Cardiac muscle cell (in vitro differentiated cells and primary cell): ENCODE results near the gene RPP14. TPM values are rescaled to one million over a fixed set of nuclear protein-coding genes. Genes with fewer than 3 reads are reported as not detected.
"Not testable (repeated sequence)": the region's sequence is repeated elsewhere in the genome, so short reads cannot be mapped to it uniquely, and the experiment has no call there.

Experiments
- DNase-seq, 2 donors: peaks; one replicate each; pipeline versions ENCODE4 v3.0.0 to v3.0.0-alpha.2; 2010 to 2017; ENCODE audit warnings: low read depth in 1 of 2, low spot score in 1 of 2
- H3K27ac ChIP-seq: fragments of 200-600 bp; sonication (generic); 2 replicates; pipeline ENCODE4 v1.5.1; 2016
- H3K27me3 ChIP-seq: fragments of 200-600 bp; sonication (generic); 2 replicates; pipeline ENCODE4 v1.6.0; 2016; ENCODE audit warnings: control low read depth
- H3K36me3 ChIP-seq: fragments of 200-600 bp; sonication (generic); 2 replicates; pipeline ENCODE4 v1.5.1; 2016; ENCODE audit warnings: control low read depth
- H3K4me1 ChIP-seq: fragments of 200-600 bp; sonication (generic); 2 replicates; pipeline ENCODE4 v1.8.1; 2017; ENCODE audit warnings: low read depth, mild to moderate bottlenecking, mixed run types
- H3K4me3 ChIP-seq: fragments of 200-600 bp; sonication (generic); 2 replicates; pipeline ENCODE4 v1.5.1; 2016; ENCODE audit warnings: mild to moderate bottlenecking
- H3K9me3 ChIP-seq: fragments of 200-600 bp; sonication (generic); 2 replicates; pipeline ENCODE4 v1.5.1; 2017; ENCODE audit warnings: low read depth, mild to moderate bottlenecking, control low read depth
- CTCF ChIP-seq: IDR thresholded peaks from 2 replicates; pipeline ENCODE4 v1.5.1; 2012; ENCODE audit warnings: low read depth, mild to moderate bottlenecking, low read length
- polyA plus RNA-seq: library from polyadenylated mRNA; unstranded; fragments of >200 nt; fragmentation: Nextera tagmentation; extraction: Ambion mirVana; gene quantifications from 2 replicates; pipeline ENCODE4 v1.2.1, GENCODE V29; 2016
- total RNA-seq: library from RNA; depleted of rRNA; stranded (reverse); fragments of >200 nt; gene quantifications from 2 replicates; pipeline ENCODE4 v1.2.3, GENCODE V29; 2016

RPP14 gene
- total and polyA plus RNA-seq, 2 experiments from 2014 or later: 11.1 to 14.2 TPM

GRCh38 chr3:58261954-58262666 is 43.9 kb upstream of the RPP14 start:
- H3K9me3 ChIP-seq: no peaks in the 10 kb centered on the region
- H3K4me1 ChIP-seq: no peaks in the 10 kb centered on the region
- no peak for TF ChIP-seq CTCF
- peaks cover 13% of the 10 kb centered on the region for H3K36me3 ChIP-seq
- H3K27ac ChIP-seq: no peak overlapping the region
- H3K4me3 ChIP-seq: no peak overlapping the region
- H3K27me3 ChIP-seq: no peaks in the 10 kb centered on the region
- DNase-seq: no peak

GRCh38 chr3:58266577-58266976 is 39.5 kb upstream of the RPP14 start:
- DNase-seq: no peak
- H3K4me3 ChIP-seq: no peak overlapping the region
- no peaks in the 10 kb centered on the region for H3K27me3 ChIP-seq
- H3K27ac ChIP-seq: no peak overlapping the region
- H3K36me3 ChIP-seq: peaks cover 21% of the 10 kb centered on the region
- H3K4me1 ChIP-seq: no peaks in the 10 kb centered on the region
- TF ChIP-seq CTCF: no peak
- H3K9me3 ChIP-seq: no peaks in the 10 kb centered on the region

GRCh38 chr3:58267543-58267942 is 38.5 kb upstream of the RPP14 start:
- not testable (repeated sequence) for DNase-seq, H3K4me3 ChIP-seq, H3K4me1 ChIP-seq, H3K27me3 ChIP-seq, H3K9me3 ChIP-seq, H3K27ac ChIP-seq
- peaks cover 21% of the 10 kb centered on the region for H3K36me3 ChIP-seq

- Histone ChIP-seq H3K36me3 (peaks cover 22% of the 10 kb centered on the region), H3K4me1 (no peaks in the 10 kb centered on the region), H3K9me3 (no peaks in the 10 kb centered on the region), H3K4me3 (no peak overlapping the region), H3K27me3 (no peaks in the 10 kb centered on the region), H3K27ac (no peak overlapping the region)
- no peak for DNase-seq
- TF ChIP-seq CTCF: no peak
These were observed 36.7 kb upstream of the RPP14 start for GRCh38 chr3:58269356-58269755.

- Histone ChIP-seq H3K4me1 (no peaks in the 10 kb centered on the region), H3K4me3 (no peak overlapping the region), H3K9me3 (no peaks in the 10 kb centered on the region), H3K27me3 (no peaks in the 10 kb centered on the region), H3K36me3 (peaks cover 23% of the 10 kb centered on the region), H3K27ac (no peak overlapping the region)
- TF ChIP-seq CTCF: no peak
- no peak for DNase-seq
These were observed 35.6 kb upstream of the RPP14 start for GRCh38 chr3:58270485-58270884.

- TF ChIP-seq CTCF: no peak
- H3K27ac ChIP-seq: no peak overlapping the region
- no peaks in the 10 kb centered on the region for H3K4me1 ChIP-seq
- no peak overlapping the region for H3K4me3 ChIP-seq
- no peaks in the 10 kb centered on the region for H3K27me3 ChIP-seq
- no peaks in the 10 kb centered on the region for H3K9me3 ChIP-seq
- peak in 1 of 2 donors; percentile 93 for DNase-seq
- peaks cover 20% of the 10 kb centered on the region for H3K36me3 ChIP-seq
These were observed 34.0 kb upstream of the RPP14 start for GRCh38 chr3:58271901-58272501.
